ENCODE results near the gene TMED7. TPM values are rescaled to one million over a fixed set of nuclear protein-coding genes. Genes with fewer than 3 reads are reported as not detected.

The TMED7 gene
- total RNA-seq, 3 donors from 2014 or later = 59.8 to 66.1 (median 62.6) TPM

- no peak overlapping the region for H3K4me3 Mint-ChIP-seq
Measured at GRCh38 chr5:115611873-115612272, 14.0 kb downstream of the TMED7 start.

GRCh38 chr5:115607935-115608334, 17.9 kb downstream of the TMED7 start:
- Mint-ChIP-seq H3K36me3 (ENCODE audit: insufficient read depth) (peaks cover 11% of the 10 kb centered on the region), H3K9me3 (no peaks in the 10 kb centered on the region), H3K27me3 (ENCODE audit: low read depth) (no peaks in the 10 kb centered on the region), H3K4me1 (ENCODE audit: low read depth) (peaks cover 17% of the 10 kb centered on the region), H3K4me3 (no peak overlapping the region)
- DNase-seq (no peak), ATAC-seq (no peak)

More at GRCh38 chr5:115611873-115612272, 14.0 kb downstream of the TMED7 start:
- Mint-ChIP-seq H3K9me3 (no peaks in the 10 kb centered on the region), H3K27me3 (ENCODE audit: low read depth) (no peaks in the 10 kb centered on the region), H3K36me3 (ENCODE audit: insufficient read depth) (peaks cover 22% of the 10 kb centered on the region), H3K4me1 (ENCODE audit: low read depth) (peaks cover 18% of the 10 kb centered on the region)
- DNase-seq = no peak
- no peak for ATAC-seq

GRCh38 chr5:115605436-115605835, 20.4 kb downstream of the TMED7 start:
- Mint-ChIP-seq H3K27me3 (ENCODE audit: low read depth) (no peaks in the 10 kb centered on the region), H3K9me3 (no peaks in the 10 kb centered on the region), H3K36me3 (ENCODE audit: insufficient read depth) (peaks cover 7% of the 10 kb centered on the region), H3K4me3 (no peak overlapping the region), H3K4me1 (ENCODE audit: low read depth) (peaks cover 34% of the 10 kb centered on the region)
- DNase-seq = no peak
- no peak for ATAC-seq

GRCh38 chr5:115602591-115603125, 23.2 kb downstream of the TMED7 start:
- H3K27me3 Mint-ChIP-seq (ENCODE audit: low read depth) = no peaks in the 10 kb centered on the region
- no peaks in the 10 kb centered on the region for H3K9me3 Mint-ChIP-seq
- ATAC-seq (no peak), DNase-seq (no peak)
- H3K4me3 Mint-ChIP-seq = peak overlapping the region; percentile 78
- peaks cover 5% of the 10 kb centered on the region for H3K36me3 Mint-ChIP-seq (ENCODE audit: insufficient read depth)
- H3K4me1 Mint-ChIP-seq (ENCODE audit: low read depth) = peaks cover 31% of the 10 kb centered on the region

- no peaks in the 10 kb centered on the region for H3K9me3 Mint-ChIP-seq
- no peaks in the 10 kb centered on the region for H3K27me3 Mint-ChIP-seq (ENCODE audit: low read depth)
- H3K36me3 Mint-ChIP-seq (ENCODE audit: insufficient read depth) = peaks cover 5% of the 10 kb centered on the region
- peak within 1 kb of the TSS; percentile 78 for H3K4me3 Mint-ChIP-seq
- ATAC-seq (peak; percentile 88 to 92), DNase-seq (peak; percentile 38)
- peaks cover 30% of the 10 kb centered on the region for H3K4me1 Mint-ChIP-seq (ENCODE audit: low read depth)
Measured at GRCh38 chr5:115601701-115602590, 23.9 kb downstream of the TMED7 start, which contains the start of gene TICAM2. Gene TICAM2, minus strand, starts transcription at chr5:115602479. Its CDS starts 21,223 bp downstream, at chr5:115581256.

GRCh38 chr5:115600766-115601165, 25.1 kb downstream of the TMED7 start:
- Mint-ChIP-seq H3K9me3 (no peaks in the 10 kb centered on the region), H3K4me3 (no peak overlapping the region), H3K27me3 (ENCODE audit: low read depth) (no peaks in the 10 kb centered on the region), H3K4me1 (ENCODE audit: low read depth) (peaks cover 28% of the 10 kb centered on the region), H3K36me3 (ENCODE audit: insufficient read depth) (peaks cover 5% of the 10 kb centered on the region)
- DNase-seq (no peak), ATAC-seq (no peak)

- H3K9me3 Mint-ChIP-seq = no peaks in the 10 kb centered on the region
- peaks cover 28% of the 10 kb centered on the region for H3K4me1 Mint-ChIP-seq (ENCODE audit: low read depth)
- ATAC-seq = no peak
- no peaks in the 10 kb centered on the region for H3K27me3 Mint-ChIP-seq (ENCODE audit: low read depth)
- no peak overlapping the region for H3K4me3 Mint-ChIP-seq
- H3K36me3 Mint-ChIP-seq (ENCODE audit: insufficient read depth) = peaks cover 6% of the 10 kb centered on the region
- DNase-seq = no peak
Measured at GRCh38 chr5:115599924-115600323, 25.9 kb downstream of the TMED7 start.

GRCh38 chr5:115599502-115599901, 26.3 kb downstream of the TMED7 start:
- no peaks in the 10 kb centered on the region for H3K9me3 Mint-ChIP-seq
- no peaks in the 10 kb centered on the region for H3K27me3 Mint-ChIP-seq (ENCODE audit: low read depth)
- peaks cover 28% of the 10 kb centered on the region for H3K4me1 Mint-ChIP-seq (ENCODE audit: low read depth)
- H3K36me3 Mint-ChIP-seq (ENCODE audit: insufficient read depth) = peaks cover 6% of the 10 kb centered on the region
- H3K4me3 Mint-ChIP-seq = no peak overlapping the region
- DNase-seq (no peak), ATAC-seq (no peak)

- Mint-ChIP-seq H3K9me3 (no peaks in the 10 kb centered on the region), H3K4me1 (ENCODE audit: low read depth) (no peaks in the 10 kb centered on the region), H3K36me3 (ENCODE audit: insufficient read depth) (peaks cover 1% of the 10 kb centered on the region), H3K4me3 (no peak overlapping the region), H3K27me3 (ENCODE audit: low read depth) (no peaks in the 10 kb centered on the region)
- DNase-seq (no peak), ATAC-seq (no peak)
Measured at GRCh38 chr5:115594128-115595047, 31.4 kb downstream of the TMED7 start.

- DNase-seq = no peak
- no peak for ATAC-seq
- H3K4me1 Mint-ChIP-seq (ENCODE audit: low read depth) = no peaks in the 10 kb centered on the region
- H3K4me3 Mint-ChIP-seq = no peak overlapping the region
- H3K9me3 Mint-ChIP-seq = no peaks in the 10 kb centered on the region
- no peaks in the 10 kb centered on the region for H3K36me3 Mint-ChIP-seq (ENCODE audit: insufficient read depth)
- H3K27me3 Mint-ChIP-seq (ENCODE audit: low read depth) = no peaks in the 10 kb centered on the region
Measured at GRCh38 chr5:115589043-115589442, 36.8 kb downstream of the TMED7 start.

GRCh38 chr5:115588640-115589039, 37.2 kb downstream of the TMED7 start:
- ATAC-seq (no peak), DNase-seq (no peak)
- Mint-ChIP-seq H3K9me3 (no peaks in the 10 kb centered on the region), H3K4me1 (ENCODE audit: low read depth) (no peaks in the 10 kb centered on the region), H3K36me3 (ENCODE audit: insufficient read depth) (no peaks in the 10 kb centered on the region), H3K27me3 (ENCODE audit: low read depth) (no peaks in the 10 kb centered on the region), H3K4me3 (no peak overlapping the region)

GRCh38 chr5:115586525-115587146, 39.2 kb downstream of the TMED7 start:
- no peaks in the 10 kb centered on the region for H3K36me3 Mint-ChIP-seq (ENCODE audit: insufficient read depth)
- no peaks in the 10 kb centered on the region for H3K9me3 Mint-ChIP-seq
- no peak for DNase-seq
- H3K4me1 Mint-ChIP-seq (ENCODE audit: low read depth) = no peaks in the 10 kb centered on the region
- no peaks in the 10 kb centered on the region for H3K27me3 Mint-ChIP-seq (ENCODE audit: low read depth)
- H3K4me3 Mint-ChIP-seq = no peak overlapping the region
- no peak for ATAC-seq

GRCh38 chr5:115585265-115585664, 40.6 kb downstream of the TMED7 start:
- Mint-ChIP-seq H3K4me3 (no peak overlapping the region), H3K9me3 (no peaks in the 10 kb centered on the region), H3K36me3 (ENCODE audit: insufficient read depth) (peaks cover 5% of the 10 kb centered on the region), H3K27me3 (ENCODE audit: low read depth) (no peaks in the 10 kb centered on the region), H3K4me1 (ENCODE audit: low read depth) (no peaks in the 10 kb centered on the region)
- DNase-seq (no peak), ATAC-seq (no peak)

- no peak for DNase-seq
- H3K4me3 Mint-ChIP-seq = no peak overlapping the region
- H3K27me3 Mint-ChIP-seq (ENCODE audit: low read depth) = no peaks in the 10 kb centered on the region
- H3K9me3 Mint-ChIP-seq = no peaks in the 10 kb centered on the region
- no peaks in the 10 kb centered on the region for H3K4me1 Mint-ChIP-seq (ENCODE audit: low read depth)
- no peak for ATAC-seq
- peaks cover 5% of the 10 kb centered on the region for H3K36me3 Mint-ChIP-seq (ENCODE audit: insufficient read depth)
Measured at GRCh38 chr5:115584501-115584900, 41.3 kb downstream of the TMED7 start.
